Pancreas (tissue), 10 donors: ENCODE data around the gene MSL3. TPM values are rescaled to one million over a fixed set of nuclear protein-coding genes. Genes with fewer than 3 reads are reported as not detected.

ENCODE experiments used
- ATAC-seq, 4 donors: fragments of 200-7000 bp; cut with Tn5 transposase; one replicate each; pipeline versions ENCODE4 v1.8.0 to v1.9.1; 2020; ENCODE audit warnings: mild to moderate bottlenecking in 4 of 4, moderate library complexity in 4 of 4
- DNase-seq, 6 donors: peaks; one replicate each; pipeline ENCODE4 v3.0.0-alpha.2; 2020
- FAIRE-seq: peaks from 2 replicates; lab custom pipeline; 2012; peaks lifted over from hg19 to GRCh38; lab: Jason Lieb, UNC
- H3K27ac ChIP-seq, 4 donors: fragments of 200-600 bp; sonication (generic); 1 replicate in 3 of 4; 2 replicates in 1 of 4; pipeline versions ENCODE4 v1.5.0 to v1.8.0; 2020
- H3K27me3 ChIP-seq, 4 donors: fragments of 200-600 bp; one replicate each; pipeline ENCODE4 v1.8.0; 2021
- H3K36me3 ChIP-seq, 3 donors: fragments of 200-600 bp; sonication (generic) in 1 of 3; one replicate each; pipeline versions ENCODE4 v1.5.0 to v1.8.0; 2020 to 2021
- H3K4me1 ChIP-seq, 3 donors: fragments of 200-600 bp; one replicate each; pipeline ENCODE4 v1.8.0; 2021
- H3K4me3 ChIP-seq, 4 donors: fragments of 200-600 bp; sonication (generic) in 2 of 4; one replicate each; pipeline versions ENCODE4 v1.5.0 to v1.8.0; 2020 to 2021
- H3K9me3 ChIP-seq, 4 donors: fragments of 200-600 bp; one replicate each; pipeline ENCODE4 v1.8.0; 2021
- CTCF ChIP-seq, 4 donors: fragments of 200-600 bp; sonication (generic) in 3 of 4; IDR thresholded peaks; one replicate each; pipeline versions ENCODE4 v1.5.0 to v1.8.0; 2021; ENCODE audit warnings: antibody characterized with exemption in 4 of 4
- WGBS, 2 donors: extraction: QIAGEN DNeasy Blood & Tissue Kit; methylation state at CpG; one replicate each; pipeline ENCODE4 v1.1.7; 2013; 5-methylcytosine and 5-hydroxymethylcytosine counted together
- intact Hi-C, 3 donors: fragments of 100-400 bp; cut with DNase I; formaldehyde crosslinking; loops; one replicate each; pipeline versions ENCODE4 v1.11.1 to v1.14.2; 2022
- polyA plus RNA-seq, 2 donors: library from polyadenylated mRNA; stranded (reverse); fragments of 200-250 nt; gene quantifications; one replicate each; pipeline ENCODE4 v1.2.3, GENCODE V29; 2013
- total RNA-seq, 6 donors: library from RNA; stranded (reverse); fragmentation: NEBNext Ultra II Directional in 4 of 6; extraction: Animal tissue kit (Norgen Biotek cat#: 25700) in 4 of 6; gene quantifications; one replicate each; pipeline versions ENCODE4 v1.2.1 to v1.2.4, GENCODE V29; 2021 to 2023
- donor health status: healthy with polysubstance abuse.
- donor health status: DM: no; HTN: no; CAD: no; lungs with moderate emphysema.
- donor health status: DM: no; HTN: no; CAD: no.
- donor health status: control.
- donor health status: control.
- donor health status: Bipolar disorder and iron deficiency.
- donor health status: DM: yes; HTN: yes; CAD: no.
- donor health status: DM: no; HTN: no; CAD: no.
- donor health status: DM: no; HTN: no; CAD: no.
- donor health status: DM: yes; HTN: yes; CAD: no.

The MSL3 gene
- total and polyA plus RNA-seq, 8 donors, result 6.5 to 17.8 (median 9.0) TPM

GRCh38 chrX:11764602-11765067, 6.6 kb downstream of the MSL3 start:
- ATAC-seq, result no peak
- H3K36me3 ChIP-seq, result no peaks in the 10 kb centered on the region
- WGBS, 2 donors, result 76 to 80% methylated on average over 8 of the region's 8 CpGs
- no peak overlapping the region for H3K27ac ChIP-seq
- DNase-seq, result no peak
- H3K4me1 ChIP-seq, result no peaks in the 10 kb centered on the region
- no peaks in the 10 kb centered on the region for H3K27me3 ChIP-seq
- TF ChIP-seq CTCF (IDR thresholded peaks at IDR 0.05), result no peak
- intact Hi-C loops, result loop anchor here in 1 of 3 donors (10.0 kb wide), 1 partner anchor 230 kb away; no protein-coding TSS in a partner anchor
- FAIRE-seq, result no peak
- no peak overlapping the region for H3K4me3 ChIP-seq
- no peaks in the 10 kb centered on the region for H3K9me3 ChIP-seq

- FAIRE-seq, result no peak
- no peaks in the 10 kb centered on the region for H3K4me1 ChIP-seq
- no peaks in the 10 kb centered on the region for H3K27me3 ChIP-seq
- TF ChIP-seq CTCF (IDR thresholded peaks at IDR 0.05), result no peak
- 84 to 88% methylated on average over 16 of the region's 16 CpGs for WGBS, 2 donors
- H3K9me3 ChIP-seq, result no peaks in the 10 kb centered on the region
- no peaks in the 10 kb centered on the region for H3K36me3 ChIP-seq
- DNase-seq, result no peak
- no peak for ATAC-seq
- H3K27ac ChIP-seq, result no peak overlapping the region
- intact Hi-C loops, result loop anchor here in 1 of 3 donors (10.0 kb wide), 1 partner anchor 231 kb away; no protein-coding TSS in a partner anchor
- H3K4me3 ChIP-seq, result no peak overlapping the region
Measured at GRCh38 chrX:11765449-11765848, 7.4 kb downstream of the MSL3 start.

- Histone ChIP-seq H3K36me3 (no peaks in the 10 kb centered on the region), H3K9me3 (no peaks in the 10 kb centered on the region), H3K27me3 (no peaks in the 10 kb centered on the region), H3K4me3 (no peak overlapping the region), H3K27ac (no peak overlapping the region), H3K4me1 (no peaks in the 10 kb centered on the region)
- ATAC-seq (no peak), FAIRE-seq (no peak), DNase-seq (no peak)
- WGBS, 2 donors, result 78 to 87% methylated on average over 9 of the region's 9 CpGs
- TF ChIP-seq CTCF (IDR thresholded peaks at IDR 0.05), result no peak
- intact Hi-C loops, result loop anchor here in 1 of 3 donors (10.0 kb wide), 1 partner anchor 232 kb away; no protein-coding TSS in a partner anchor
Measured at GRCh38 chrX:11766487-11766886, 8.4 kb downstream of the MSL3 start.

GRCh38 chrX:11768039-11768438, 10.0 kb downstream of the MSL3 start:
- WGBS, 2 donors, result 71 to 73% methylated on average over 3 of the region's 3 CpGs
- Histone ChIP-seq H3K4me3 (no peak overlapping the region), H3K27me3 (no peaks in the 10 kb centered on the region), H3K27ac (no peak overlapping the region), H3K9me3 (no peaks in the 10 kb centered on the region), H3K36me3 (no peaks in the 10 kb centered on the region), H3K4me1 (no peaks in the 10 kb centered on the region)
- ATAC-seq (peak in 1 of 4 donors; percentile 18), FAIRE-seq (no peak), DNase-seq (no peak)
- no peak for TF ChIP-seq CTCF (IDR thresholded peaks at IDR 0.05)
- intact Hi-C loops, result loop anchor here in 1 of 3 donors (10.0 kb wide), 1 partner anchor 233 kb away; no protein-coding TSS in a partner anchor

GRCh38 chrX:11770320-11770719, 12.3 kb downstream of the MSL3 start:
- Histone ChIP-seq H3K9me3 (no peaks in the 10 kb centered on the region), H3K27me3 (no peaks in the 10 kb centered on the region), H3K27ac (no peak overlapping the region), H3K4me1 (no peaks in the 10 kb centered on the region), H3K4me3 (no peak overlapping the region), H3K36me3 (no peaks in the 10 kb centered on the region)
- FAIRE-seq, result peak; percentile 53
- intact Hi-C loops, result loop anchor here in 1 of 3 donors (5.0 kb wide), 1 partner anchor 233 kb away; no protein-coding TSS in a partner anchor
- peak; percentile 75 to 94 (median 88) for ATAC-seq
- peak; percentile 73 to 89 (median 82) for TF ChIP-seq CTCF (IDR thresholded peaks at IDR 0.05)
- WGBS, 2 donors, result 5 to 6% methylated on average over 12 of the region's 12 CpGs
- peak in 2 of 6 donors; percentile 30 to 31 for DNase-seq
